HG03060 (cell line): ENCODE data around the gene MAN1C1.

Experiments used
- ATAC-seq: cut with Tn5 transposase; IDR thresholded peaks from one replicate; pipeline ENCODE4 v1.9.1; 2021; ENCODE audit warnings: low read depth, moderate number of reproducible peaks; ENCODE audit not compliant: unreplicated experiment

Gene MAN1C1

DNA sequence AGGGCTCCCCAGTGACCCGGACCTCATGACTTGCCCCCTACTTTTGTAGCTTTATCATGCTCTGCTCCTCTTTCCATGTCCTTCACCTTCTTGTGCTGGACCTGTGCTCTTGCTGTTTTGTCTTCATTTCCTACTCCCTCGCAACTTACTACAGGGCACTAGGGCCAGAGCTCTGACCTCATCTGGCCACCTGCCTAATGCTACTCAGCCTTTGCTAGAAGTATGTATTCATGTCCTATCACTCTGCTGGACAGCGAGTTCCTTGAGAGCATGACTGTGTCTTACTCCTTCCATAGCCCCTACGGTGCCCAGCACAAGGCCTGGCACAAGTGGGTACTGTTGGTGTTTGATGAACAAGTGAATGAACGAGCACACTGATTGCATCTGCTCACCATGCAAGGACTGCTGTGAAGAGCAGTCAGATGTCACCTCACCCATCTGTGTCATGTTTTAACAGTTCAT, 205.1 kb downstream of the MAN1C1 start:
- ATAC-seq = no peak

DNA sequence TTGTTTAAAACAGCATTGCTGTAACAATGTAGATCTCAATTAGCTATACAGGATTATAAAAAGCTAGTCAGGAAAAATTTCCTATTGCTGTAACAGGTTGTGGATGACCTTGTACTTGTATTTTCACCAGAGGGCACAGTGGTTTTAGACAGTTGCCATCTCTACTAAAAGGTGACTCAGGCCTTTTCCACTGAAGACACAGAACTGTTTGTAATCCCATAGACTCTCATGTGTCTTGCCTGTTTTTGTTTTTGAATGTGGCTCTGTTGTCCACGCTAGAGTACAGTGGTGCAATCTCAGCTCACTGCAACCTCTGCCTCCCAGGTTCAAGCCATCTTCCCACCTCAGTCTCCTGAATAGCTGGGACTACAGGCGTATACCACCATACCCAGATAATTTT, 209.0 kb downstream of the MAN1C1 start:
- no peak for ATAC-seq

DNA sequence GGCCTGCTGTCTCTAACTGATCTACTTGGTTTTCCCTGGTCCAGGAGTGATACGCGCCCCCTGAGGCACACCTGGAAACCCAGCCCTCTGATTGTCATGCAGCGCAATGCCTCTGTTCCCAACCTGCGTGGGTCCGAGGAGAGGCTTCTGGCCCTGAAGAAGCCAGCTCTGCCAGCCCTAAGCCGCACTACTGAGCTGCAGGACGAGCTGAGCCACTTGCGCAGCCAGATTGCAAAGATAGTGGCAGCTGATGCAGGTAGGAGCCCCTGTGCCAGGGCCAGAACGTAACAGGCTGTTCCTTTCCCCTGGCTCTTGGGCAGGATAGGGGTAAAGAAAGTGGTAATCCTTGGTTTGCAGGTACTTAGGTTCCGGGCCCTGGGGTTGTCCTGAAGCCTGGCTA, 210.0 kb downstream of the MAN1C1 start:
- ATAC-seq = no peak

DNA sequence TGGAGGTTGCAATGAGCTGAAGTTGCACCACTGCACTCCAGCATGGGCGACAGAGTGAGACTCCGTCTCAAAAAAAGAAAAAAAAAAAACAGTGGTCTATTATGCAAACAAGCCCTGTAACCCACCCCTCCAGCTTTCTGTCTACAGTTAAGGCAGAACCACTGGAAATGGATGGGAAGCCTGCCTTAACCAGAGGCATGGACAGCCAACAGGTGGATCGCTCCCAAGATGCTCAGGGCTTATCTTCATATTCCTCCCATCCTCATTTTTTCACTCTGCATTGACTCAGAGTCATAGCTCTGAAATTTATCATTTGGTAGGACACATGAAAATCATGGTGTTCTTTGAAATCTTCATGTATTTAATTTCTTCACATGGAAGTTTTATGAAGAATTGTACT, 211.9 kb downstream of the MAN1C1 start:
- no peak for ATAC-seq

- ATAC-seq = no peak
Observed at GRCh38 chr1:25829046-25829445, 212.5 kb downstream of the MAN1C1 start.

DNA sequence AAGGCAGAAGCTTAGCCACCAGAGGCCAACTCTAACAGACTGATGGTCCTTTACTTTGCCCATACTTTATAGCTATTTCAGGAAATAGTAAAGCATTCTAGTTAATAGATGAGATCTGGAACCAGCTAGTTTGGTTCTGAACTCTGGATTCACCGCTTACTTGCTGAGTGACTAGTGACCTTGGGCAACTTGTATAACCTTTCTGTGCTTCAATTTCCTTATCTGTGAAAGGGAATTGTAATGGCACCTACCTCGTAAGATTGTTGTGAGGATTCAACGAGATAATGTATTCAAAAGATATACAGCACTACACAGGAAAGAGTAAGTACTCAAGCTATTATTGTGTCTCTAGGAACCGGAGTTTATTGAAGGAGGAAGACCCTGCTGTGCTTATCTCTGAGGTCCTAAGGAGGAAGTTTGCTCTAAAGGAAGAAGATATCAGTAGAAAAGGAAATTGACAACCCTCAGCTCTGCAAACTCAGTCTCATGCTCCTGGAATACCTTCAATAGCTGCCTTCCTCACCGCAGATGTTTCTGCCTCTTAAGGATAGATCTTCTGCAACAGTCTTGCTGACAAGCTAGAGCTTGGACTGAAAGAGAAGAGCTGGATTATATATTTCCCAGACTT, 215.1 kb downstream of the MAN1C1 start:
- no peak for ATAC-seq

DNA sequence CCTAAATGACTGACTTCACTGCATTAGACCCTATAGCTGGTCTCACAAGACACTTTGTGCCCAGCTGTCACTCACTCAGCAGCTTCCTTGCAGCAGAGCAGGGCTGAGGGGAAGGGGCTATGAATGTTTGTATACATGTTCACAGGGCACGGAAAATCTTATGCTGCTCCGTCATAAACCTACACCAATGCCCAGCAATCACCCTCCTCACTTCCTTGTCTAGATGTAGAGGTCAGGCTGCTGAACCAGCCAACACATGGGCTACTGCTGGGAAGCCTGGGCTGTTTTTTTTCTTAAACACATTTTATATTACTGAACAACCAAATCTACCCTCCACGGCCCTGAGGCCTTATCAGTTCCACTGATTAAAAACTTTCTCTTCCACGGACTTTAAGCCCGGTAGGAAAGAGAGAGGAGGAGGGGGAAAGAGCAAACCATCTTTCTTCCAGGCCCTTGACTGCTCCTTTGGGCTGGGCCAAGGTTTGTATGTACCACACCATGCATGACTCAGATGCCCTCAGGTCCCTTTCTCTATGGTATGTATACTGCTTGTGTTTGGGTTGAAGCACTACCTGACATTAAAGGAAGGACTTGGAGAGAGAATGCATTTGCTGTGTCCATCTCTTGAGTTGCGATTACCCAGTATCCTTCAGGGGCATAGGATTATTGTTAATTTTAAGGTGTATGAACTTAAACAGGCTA, 215.9 kb downstream of the MAN1C1 start:
- no peak for ATAC-seq

DNA sequence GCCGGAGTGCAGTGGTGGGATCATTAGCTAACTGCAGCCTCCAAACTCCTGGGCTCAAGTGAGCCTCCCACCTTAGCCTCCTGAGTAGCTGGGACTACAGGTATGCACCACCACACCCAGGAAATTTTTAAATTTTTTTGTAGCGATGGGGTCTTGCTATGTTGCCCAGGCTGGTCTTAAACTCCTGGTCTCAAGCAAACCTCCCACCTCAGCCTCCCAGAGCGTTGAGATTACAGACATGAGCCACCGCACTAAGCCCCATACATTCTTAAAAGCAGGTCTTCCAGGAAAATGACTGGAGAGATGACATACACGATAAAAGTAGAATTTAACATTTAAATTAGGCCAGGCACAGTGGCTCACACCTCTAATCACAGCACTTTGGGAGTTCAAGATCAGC, 216.6 kb downstream of the MAN1C1 start:
- ATAC-seq = no peak
